ENCODE data around the gene NLRP7.

NLRP7 gene

DNA sequence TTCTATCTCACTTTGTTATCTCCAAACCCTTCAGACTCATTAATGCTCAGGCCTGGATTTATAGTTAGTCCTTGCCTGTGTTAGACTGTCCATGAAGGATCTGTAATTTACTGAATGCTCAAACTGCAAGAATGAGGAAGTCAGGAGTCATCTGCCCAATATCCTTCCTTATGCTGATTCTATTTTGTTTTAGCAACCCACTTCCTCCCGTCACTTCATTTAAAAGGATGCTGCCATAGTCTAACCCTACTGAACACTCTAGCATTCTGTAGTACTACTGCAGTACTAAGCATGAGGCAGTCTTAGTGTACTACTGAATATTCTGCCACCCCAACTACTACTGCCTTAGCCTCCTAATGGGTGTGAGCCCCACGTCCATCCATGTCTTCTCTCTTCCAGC is 71.8 kb downstream of the NLRP7 start:
- no peak overlapping the region for H3K4me3 ChIP-seq (ENCODE audit: low read depth, low read length, poor library complexity, severe bottlenecking)
- no peaks in the 10 kb centered on the region for H3K79me2 ChIP-seq (ENCODE audit: insufficient read depth, low read length)
- no peak overlapping the region for H3K4me2 ChIP-seq (ENCODE audit: low read length)
- no peak overlapping the region for H3K9ac ChIP-seq (ENCODE audit: low read length)
- no peak overlapping the region for H2AFZ ChIP-seq (ENCODE audit: low read length)
- H3K36me3 ChIP-seq (ENCODE audit: insufficient read depth, low read length) = no peaks in the 10 kb centered on the region
- H3K9me2 ChIP-seq (ENCODE audit: low read depth, low read length) = no peaks in the 10 kb centered on the region
- no peaks in the 10 kb centered on the region for H3F3A ChIP-seq (ENCODE audit: insufficient read depth, low read length)
- no peaks in the 10 kb centered on the region for H3K27me3 ChIP-seq (ENCODE audit: insufficient read depth, low read length)
- H3K4me1 ChIP-seq (ENCODE audit: insufficient read depth, low read length, severe bottlenecking) = no peaks in the 10 kb centered on the region
- TF ChIP-seq EZH2 (IDR thresholded peaks at IDR 0.05; ENCODE audit: borderline replicate concordance, low read length) = no peak
- TF ChIP-seq, protein P1, sequence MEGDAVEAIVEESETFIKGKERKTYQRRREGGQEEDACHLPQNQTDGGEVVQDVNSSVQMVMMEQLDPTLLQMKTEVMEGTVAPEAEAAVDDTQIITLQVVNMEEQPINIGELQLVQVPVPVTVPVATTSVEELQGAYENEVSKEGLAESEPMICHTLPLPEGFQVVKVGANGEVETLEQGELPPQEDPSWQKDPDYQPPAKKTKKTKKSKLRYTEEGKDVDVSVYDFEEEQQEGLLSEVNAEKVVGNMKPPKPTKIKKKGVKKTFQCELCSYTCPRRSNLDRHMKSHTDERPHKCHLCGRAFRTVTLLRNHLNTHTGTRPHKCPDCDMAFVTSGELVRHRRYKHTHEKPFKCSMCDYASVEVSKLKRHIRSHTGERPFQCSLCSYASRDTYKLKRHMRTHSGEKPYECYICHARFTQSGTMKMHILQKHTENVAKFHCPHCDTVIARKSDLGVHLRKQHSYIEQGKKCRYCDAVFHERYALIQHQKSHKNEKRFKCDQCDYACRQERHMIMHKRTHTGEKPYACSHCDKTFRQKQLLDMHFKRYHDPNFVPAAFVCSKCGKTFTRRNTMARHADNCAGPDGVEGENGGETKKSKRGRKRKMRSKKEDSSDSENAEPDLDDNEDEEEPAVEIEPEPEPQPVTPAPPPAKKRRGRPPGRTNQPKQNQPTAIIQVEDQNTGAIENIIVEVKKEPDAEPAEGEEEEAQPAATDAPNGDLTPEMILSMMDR (IDR thresholded peaks at IDR 0.05; ENCODE audit: low read length) = no peak
- no peaks in the 10 kb centered on the region for H3K9me3 ChIP-seq (ENCODE audit: low read length)
- no peak overlapping the region for H3K27ac ChIP-seq (ENCODE audit: low read depth, low read length, poor library complexity, severe bottlenecking)
- no peaks in the 10 kb centered on the region for H4K20me1 ChIP-seq (ENCODE audit: insufficient read depth, low read length)

DNA sequence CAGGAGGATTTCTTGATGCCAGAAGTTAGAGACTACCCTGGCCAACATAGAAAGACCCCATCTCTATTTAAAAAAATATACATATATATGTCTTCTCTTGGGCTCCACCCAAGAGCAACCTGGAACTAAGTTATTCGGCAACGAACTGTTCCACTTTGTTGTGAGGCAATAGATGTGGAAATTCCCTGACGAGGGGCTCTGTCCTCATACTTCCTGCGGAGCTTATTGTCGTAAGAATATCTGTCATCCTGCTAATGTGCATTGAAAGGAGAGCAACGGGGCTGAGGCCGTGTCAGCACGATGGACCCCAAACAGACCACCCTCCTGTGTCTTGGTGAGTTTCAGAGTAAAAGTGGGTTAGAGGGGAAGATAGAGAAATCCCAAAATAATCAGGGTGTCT is 73.3 kb downstream of the NLRP7 start, which contains the start of gene FCAR:
TSS of gene FCAR (plus strand) at position 246 of the 400 bp plus-strand sequence. CDS start at position 301, 55 bp downstream.
- Histone ChIP-seq H4K20me1 (ENCODE audit: insufficient read depth, low read length) (no peaks in the 10 kb centered on the region), H3K79me2 (ENCODE audit: insufficient read depth, low read length) (no peaks in the 10 kb centered on the region), H3K4me3 (ENCODE audit: low read depth, low read length, poor library complexity, severe bottlenecking) (no peak within 1 kb of the TSS), H3K27me3 (ENCODE audit: insufficient read depth, low read length) (no peaks in the 10 kb centered on the region), H3K9me2 (ENCODE audit: low read depth, low read length) (no peaks in the 10 kb centered on the region), H3K36me3 (ENCODE audit: insufficient read depth, low read length) (no peaks in the 10 kb centered on the region), H3K9me3 (ENCODE audit: low read length) (no peaks in the 10 kb centered on the region), H3K27ac (ENCODE audit: low read depth, low read length, poor library complexity, severe bottlenecking) (no peak within 1 kb of the TSS), H3K9ac (ENCODE audit: low read length) (no peak within 1 kb of the TSS), H3F3A (ENCODE audit: insufficient read depth, low read length) (no peaks in the 10 kb centered on the region), H2AFZ (ENCODE audit: low read length) (no peak within 1 kb of the TSS), H3K4me2 (ENCODE audit: low read length) (no peak within 1 kb of the TSS), H3K4me1 (ENCODE audit: insufficient read depth, low read length, severe bottlenecking) (no peaks in the 10 kb centered on the region)
- no peak for TF ChIP-seq EZH2 (IDR thresholded peaks at IDR 0.05; ENCODE audit: borderline replicate concordance, low read length)
- TF ChIP-seq, protein P1 (IDR thresholded peaks at IDR 0.05; ENCODE audit: low read length) = no peak

Data from OCI-LY1 (cell line).